AML-193 (cell line): ENCODE measurements around the gene PQBP1.

Experiments used
- DNase-seq, 2 experiments: peaks; one replicate each; lab custom pipeline; 2025; lab: John Stamatoyannopoulos, UW

PQBP1 gene

DNA sequence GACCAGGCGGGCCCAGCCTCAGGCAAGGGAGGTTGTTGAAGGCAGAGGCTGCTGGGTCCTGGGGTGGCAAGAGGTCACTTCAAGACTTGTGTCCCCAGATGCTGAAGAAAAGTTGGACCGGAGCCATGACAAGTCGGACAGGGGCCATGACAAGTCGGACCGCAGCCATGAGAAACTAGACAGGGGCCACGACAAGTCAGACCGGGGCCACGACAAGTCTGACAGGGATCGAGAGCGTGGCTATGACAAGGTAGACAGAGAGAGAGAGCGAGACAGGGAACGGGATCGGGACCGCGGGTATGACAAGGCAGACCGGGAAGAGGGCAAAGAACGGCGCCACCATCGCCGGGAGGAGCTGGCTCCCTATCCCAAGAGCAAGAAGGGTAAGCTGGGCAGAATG, 4.4 kb downstream of the PQBP1 start:
- DNase-seq, result no peak

DNA sequence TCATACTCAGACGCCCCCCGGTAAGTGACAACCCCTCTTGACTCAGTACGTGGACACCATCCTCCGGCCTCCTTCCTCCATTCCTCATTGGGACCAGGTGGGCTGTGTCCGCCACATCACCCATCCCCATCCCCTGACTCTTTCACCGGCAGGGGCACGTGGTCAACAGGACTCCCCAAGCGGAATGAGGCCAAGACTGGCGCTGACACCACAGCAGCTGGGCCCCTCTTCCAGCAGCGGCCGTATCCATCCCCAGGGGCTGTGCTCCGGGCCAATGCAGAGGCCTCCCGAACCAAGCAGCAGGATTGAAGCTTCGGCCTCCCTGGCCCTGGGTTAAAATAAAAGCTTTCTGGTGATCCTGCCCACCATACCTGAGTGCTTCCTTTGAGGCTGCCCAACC, 5.0 kb downstream of the PQBP1 start:
- DNase-seq, result no peak

GRCh38 chrX:48903290-48903689, 5.6 kb downstream of the PQBP1 start:
- DNase-seq, result no peak

DNA sequence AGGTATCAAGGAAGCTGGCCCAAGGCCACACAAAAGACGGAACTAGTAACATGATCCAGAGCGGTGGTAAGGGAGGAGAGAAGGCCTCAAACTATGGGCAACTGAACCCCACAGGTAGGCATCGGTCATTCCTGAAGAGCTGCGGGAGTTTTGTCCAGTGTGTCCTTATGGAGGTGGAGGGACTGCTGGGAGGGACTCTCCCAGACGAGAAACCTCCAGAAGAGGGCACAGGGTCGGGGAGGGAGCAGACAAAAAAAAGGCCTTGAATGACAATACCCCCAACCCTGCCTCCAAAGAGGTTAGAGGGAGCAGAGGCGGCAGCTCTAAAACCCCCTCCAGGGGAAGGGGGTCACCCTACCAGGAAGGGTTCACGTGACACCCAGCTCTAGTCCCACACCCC, 6.5 kb downstream of the PQBP1 start:
- no peak for DNase-seq

DNA sequence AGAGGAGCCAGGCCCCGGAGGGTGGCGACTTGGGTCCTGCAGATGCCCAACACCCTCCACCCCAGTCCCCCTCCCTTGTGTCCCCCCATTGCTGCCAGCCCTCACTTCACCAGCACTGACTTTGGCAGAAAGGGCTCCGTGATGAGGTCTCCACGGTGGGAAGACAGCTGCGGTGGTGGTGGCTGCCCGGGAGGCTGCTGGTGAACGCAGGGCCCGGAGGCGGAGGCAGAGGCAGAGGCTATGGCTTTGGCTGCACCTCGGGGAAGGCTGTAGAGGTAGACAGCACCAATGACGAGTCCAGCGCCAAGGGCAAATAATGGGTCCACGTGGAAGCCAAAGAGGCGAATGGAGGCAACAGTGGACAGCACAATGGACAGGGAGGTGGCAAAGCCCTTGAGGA, 6.9 kb downstream of the PQBP1 start:
- DNase-seq, result no peak

- DNase-seq, result no peak
These were observed 7.5 kb downstream of the PQBP1 start for GRCh38 chrX:48905090-48905790.

DNA sequence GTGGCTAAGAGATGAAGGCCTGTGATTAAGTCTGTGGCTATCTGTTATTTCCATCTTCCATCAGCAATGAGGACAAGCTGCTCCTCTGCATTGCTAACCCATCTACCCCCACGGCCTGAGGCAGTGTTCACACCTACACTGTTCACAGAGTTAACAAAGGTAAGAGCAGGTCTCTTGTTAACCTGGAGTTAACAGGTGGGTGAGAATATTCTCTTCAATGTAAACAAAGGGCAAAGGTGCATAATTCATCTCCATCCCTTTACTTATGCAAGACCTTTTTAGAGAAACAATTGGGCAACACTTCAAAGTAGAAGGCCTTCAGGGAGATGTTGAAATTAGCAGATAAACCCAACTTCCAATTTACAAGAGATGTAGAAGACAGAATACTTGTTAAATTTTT, 10.9 kb downstream of the PQBP1 start:
- no peak for DNase-seq

GRCh38 chrX:48909703-48910294, 12.1 kb downstream of the PQBP1 start:
- DNase-seq, result no peak

DNA sequence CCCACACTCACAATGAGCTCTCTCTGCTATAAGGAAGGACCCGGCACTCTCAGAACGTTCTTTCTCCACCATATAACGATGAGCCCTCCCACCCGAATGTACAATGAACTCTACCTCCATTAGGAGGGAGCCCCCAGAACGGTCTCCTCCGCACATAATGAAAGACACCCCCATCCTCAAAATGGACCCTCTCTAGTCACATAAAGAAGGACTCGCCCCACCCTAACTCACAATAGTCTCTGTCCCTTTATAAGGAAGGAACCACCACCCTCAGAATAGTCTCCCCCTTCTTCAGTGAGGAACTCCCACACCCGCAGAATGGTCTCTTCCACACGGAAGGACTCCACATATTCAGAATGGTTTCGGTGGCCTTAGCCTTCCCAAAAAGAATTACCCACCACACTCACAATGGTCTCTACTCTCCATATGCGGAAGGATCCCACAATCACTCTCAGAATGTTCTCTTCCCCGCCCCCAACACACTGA, 13.2 kb downstream of the PQBP1 start:
- DNase-seq, result no peak

DNA sequence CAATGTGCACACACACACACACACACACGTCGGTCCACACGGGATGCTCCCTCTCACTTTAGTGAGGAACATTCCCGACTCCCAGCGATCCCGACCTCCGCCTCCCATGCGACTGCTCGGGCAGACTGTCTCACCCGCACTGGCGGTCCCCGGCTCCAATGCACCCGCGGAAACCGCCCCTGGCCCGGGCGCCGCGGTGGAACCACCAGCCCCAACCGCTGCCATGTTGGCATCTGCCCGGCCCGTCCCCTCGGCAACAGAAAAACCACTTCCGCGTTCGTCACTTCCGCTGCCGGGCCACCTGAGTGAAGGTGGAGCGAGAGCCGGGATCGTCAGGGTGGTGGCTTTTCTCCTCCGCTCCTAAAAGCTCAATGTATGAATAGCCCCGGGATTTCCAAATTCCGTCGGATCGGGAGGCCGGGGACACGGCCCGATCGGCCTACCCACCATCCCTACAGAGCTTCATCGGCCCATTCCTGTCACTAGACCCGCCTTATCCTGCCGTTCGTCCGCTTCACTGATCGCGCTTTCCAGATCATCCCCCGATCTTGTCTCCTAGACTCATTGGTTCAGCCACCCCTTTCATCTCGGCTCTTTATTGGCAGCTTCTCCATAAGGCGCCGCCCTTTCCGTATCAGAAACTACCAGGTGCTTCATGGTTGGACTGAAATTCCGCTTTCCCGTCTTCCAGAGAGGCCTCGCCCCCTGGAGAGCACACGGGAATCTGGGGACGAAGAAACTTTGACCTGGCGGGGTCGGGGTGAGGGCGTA, 13.9 kb downstream of the PQBP1 start, which contains the start of gene SLC35A2:
Gene SLC35A2 (minus strand): TSS at position 235 of the 771 bp plus-strand sequence. CDS start 10 bp downstream, at position 225.
- peak; percentile 42 to 55 for DNase-seq

- DNase-seq, result no peak
These were observed 16.1 kb downstream of the PQBP1 start for GRCh38 chrX:48913605-48914366.

GRCh38 chrX:48914593-48915493, 17.1 kb downstream of the PQBP1 start:
- DNase-seq, result no peak

GRCh38 chrX:48917139-48918001, 19.6 kb downstream of the PQBP1 start:
- peak; percentile 82 to 85 for DNase-seq

DNA sequence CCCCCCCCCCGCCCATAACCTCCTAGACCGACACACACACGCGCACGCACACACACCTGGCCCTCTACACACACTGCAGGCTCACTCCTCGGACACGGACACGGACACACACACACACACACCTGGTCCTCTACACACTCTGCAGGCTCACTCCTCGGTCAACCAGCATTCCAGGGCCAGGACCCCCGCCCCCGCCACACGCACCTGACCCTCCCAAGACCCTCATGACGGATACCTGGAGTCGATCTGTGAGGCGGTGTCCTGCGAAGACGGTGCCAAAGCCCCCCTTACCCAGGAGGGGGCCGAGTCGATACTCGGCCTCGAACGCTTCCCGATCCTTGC, 20.5 kb downstream of the PQBP1 start:
- no peak for DNase-seq

GRCh38 chrX:48918643-48919340, 21.1 kb downstream of the PQBP1 start, which contains the start of gene PIM2:
Gene PIM2, minus strand, starts transcription at chrX:48919024. Its CDS starts 190 bp downstream, at chrX:48918834.
- DNase-seq, result peak; percentile 87

GRCh38 chrX:48919360-48919841, 21.7 kb downstream of the PQBP1 start:
- no peak for DNase-seq

DNA sequence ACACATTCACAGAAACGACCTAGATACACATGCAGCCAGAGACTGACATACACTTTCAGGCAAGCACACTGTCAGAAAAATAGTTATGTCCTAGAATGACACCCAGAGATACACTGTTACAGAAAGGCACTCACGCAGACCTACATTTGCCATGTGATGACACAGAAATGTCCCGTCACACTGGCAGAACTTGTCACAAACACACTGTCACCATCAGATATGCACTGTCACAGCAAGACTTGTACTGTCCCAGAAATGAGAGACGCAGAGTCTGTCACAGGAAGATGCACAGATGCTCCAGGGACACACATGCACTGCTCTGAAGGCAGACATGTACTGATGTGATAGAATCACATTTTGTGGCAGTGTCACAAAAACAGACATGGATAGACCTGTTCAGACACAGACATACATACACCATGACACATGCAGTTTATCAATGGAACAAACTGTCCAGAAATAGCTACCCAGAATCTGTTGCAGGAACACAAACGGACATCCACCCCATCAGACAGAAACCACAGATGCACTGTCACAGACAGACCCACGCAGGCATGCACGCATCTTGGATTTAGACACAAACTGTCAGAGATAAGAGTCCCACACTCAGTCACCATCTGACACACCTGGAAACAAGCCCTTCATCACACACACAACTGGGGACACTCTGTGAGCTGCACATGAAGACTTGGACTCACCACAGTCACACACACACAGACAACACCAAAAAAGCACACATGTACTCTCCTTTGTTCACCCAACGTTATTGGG, 22.4 kb downstream of the PQBP1 start:
- no peak for DNase-seq

GRCh38 chrX:48920718-48921104, 23.0 kb downstream of the PQBP1 start:
- DNase-seq, result no peak

- DNase-seq, result no peak
These were observed 26.0 kb downstream of the PQBP1 start for GRCh38 chrX:48923771-48924170.
